Motor neuron (in vitro differentiated cells): ENCODE measurements around the gene DOK7. TPM values are rescaled to one million over a fixed set of nuclear protein-coding genes. Genes with fewer than 3 reads are reported as not detected.
"Not testable (repeated sequence)": the region's sequence is repeated elsewhere in the genome, so short reads cannot be mapped to it uniquely, and the experiment has no call there.

Experiments used
- ATAC-seq, 8 experiments: fragments of 200-7000 bp; cut with Tn5 transposase; replicated peaks in 6 of 8; 2 replicates each; pipeline ENCODE4 v1.8.0; 2021; ENCODE audit warnings: mild to moderate bottlenecking in 8 of 8, moderate library complexity in 8 of 8
- H3K27ac ChIP-seq, 2 donors: fragments of 250-450 bp; sonication (Bioruptor Pico); 2 replicates each; pipeline ENCODE4 v1.9.0; 2021; ENCODE audit warnings: antibody characterized with exemption in 2 of 2, mild to moderate bottlenecking in 2 of 2, moderate library complexity in 1 of 2
- H3K4me1 ChIP-seq, 2 donors: fragments of 250-450 bp; sonication (Bioruptor Pico); replicated peaks in 1 of 2; 2 replicates each; pipeline ENCODE4 v1.6.1; 2021; ENCODE audit warnings: antibody characterized with exemption in 2 of 2, mild to moderate bottlenecking in 2 of 2, moderate library complexity in 1 of 2
- H3K4me3 ChIP-seq, 5 donors: fragments of 250-450 bp; sonication (Bioruptor Pico); 2 replicates each; pipeline ENCODE4 v1.9.0; 2021; ENCODE audit warnings: antibody characterized with exemption in 5 of 5, mild to moderate bottlenecking in 5 of 5, moderate library complexity in 4 of 5
- WGBS, 10 experiments: fragments of 450-650 bp; shearing (Covaris generic); methylation state at CpG; one replicate each; pipeline ENCODE4 v1.0.0; 2022; 5-methylcytosine and 5-hydroxymethylcytosine counted together
- in situ Hi-C, 9 experiments: fragments of 400-800 bp; cut with MboI; loops; one replicate each; pipeline ENCODE4 v1.15.0; 2021; ENCODE audit warnings: low sequenced_read_pairs in 9 of 9, low pct_unique_long_range_greater_than_20kb in 2 of 9; ENCODE audit not compliant: unreplicated experiment in 9 of 9
- total RNA-seq, 8 experiments: library from RNA; unstranded; fragments of 300-600 nt; gene quantifications; 2 replicates each; pipeline versions ENCODE4 v1.2.3 to v1.2.4, GENCODE V29; 2022

The DOK7 gene
- total RNA-seq, 8 experiments from 2014 or later, result 0.27 to 2.0 (median 0.62) TPM

DNA sequence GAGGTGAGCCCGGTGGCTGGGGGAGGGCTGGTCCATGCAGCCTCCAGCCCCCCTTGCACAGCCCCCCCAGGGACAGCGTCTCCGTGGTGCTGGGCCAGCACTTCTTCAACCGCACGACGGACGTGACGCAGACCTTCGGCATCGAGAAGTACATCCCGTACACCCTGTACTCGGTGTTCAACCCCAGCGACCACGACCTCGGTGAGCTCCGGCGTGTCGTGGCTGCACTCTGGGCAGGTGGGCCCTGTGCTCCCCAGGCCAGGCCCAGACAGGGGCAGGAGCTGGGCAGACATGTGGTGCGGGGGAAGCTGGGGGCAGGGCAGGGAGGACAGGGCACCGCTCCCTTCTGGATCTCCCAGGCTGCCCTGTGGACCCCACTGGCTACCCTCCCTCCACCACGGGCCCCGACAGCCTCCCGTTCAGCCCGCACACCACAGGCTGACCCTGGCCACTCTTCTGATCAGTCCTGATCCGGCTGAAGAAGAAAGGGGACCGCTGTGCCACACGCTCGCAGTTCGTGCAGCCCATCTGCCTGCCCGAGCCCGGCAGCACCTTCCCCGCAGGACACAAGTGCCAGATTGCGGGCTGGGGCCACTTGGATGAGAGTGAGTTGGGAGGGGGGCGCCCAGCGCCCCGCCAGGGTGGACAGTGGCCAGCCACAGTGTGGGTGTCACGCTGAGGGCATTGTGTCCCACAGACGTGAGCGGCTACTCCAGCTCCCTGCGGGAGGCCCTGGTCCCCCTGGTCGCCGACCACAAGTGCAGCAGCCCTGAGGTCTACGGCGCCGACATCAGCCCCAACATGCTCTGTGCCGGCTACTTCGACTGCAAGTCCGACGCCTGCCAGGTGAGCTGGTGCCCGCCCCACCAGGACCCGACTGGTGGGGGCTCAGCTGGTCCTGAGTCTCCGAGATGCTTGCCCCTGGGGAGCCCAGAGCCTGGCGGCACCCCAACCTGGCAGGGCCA is 15.4 kb upstream of the DOK7 start:
- no peak for ATAC-seq
- Histone ChIP-seq H3K27ac (no peak overlapping the region), H3K4me1 (peaks cover 8 to 18% of the 10 kb centered on the region in 2 donors), H3K4me3 (no peak overlapping the region)
- in situ Hi-C loops, result loop anchor here in 2 of 9 experiments (10.0 to 25.0 kb wide), 2 partner anchors 103 to 110 kb away; no protein-coding TSS in a partner anchor
- WGBS, 10 experiments, result 86 to 100% (median 96%) methylated on average over 4 to 13 of the region's 53 CpGs; no CpG with 5 or more reads in 6 of the 10 experiments

DNA sequence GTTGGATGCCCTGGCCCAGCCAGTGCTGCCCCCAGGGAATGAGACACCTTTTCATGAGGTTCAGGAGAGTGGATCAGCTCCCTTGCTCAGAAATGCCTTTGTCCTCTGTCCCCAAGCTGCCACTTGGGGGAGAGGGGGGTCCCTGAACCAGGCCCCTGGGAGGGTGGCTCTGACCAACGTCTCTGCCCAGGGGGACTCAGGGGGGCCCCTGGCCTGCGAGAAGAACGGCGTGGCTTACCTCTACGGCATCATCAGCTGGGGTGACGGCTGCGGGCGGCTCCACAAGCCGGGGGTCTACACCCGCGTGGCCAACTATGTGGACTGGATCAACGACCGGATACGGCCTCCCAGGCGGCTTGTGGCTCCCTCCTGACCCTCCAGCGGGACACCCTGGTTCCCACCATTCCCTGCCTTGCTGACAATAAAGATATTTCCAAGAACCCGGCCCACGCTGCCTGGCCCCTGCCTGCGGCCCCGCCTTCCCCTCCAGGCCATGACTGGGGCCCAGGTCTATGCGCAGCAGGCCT is 14.0 kb upstream of the DOK7 start:
- 90% methylated on average over 4 of the region's 21 CpGs; no CpG with 5 or more reads in 9 of the 10 experiments for WGBS, 10 experiments
- in situ Hi-C loops, result loop anchor here in 2 of 9 experiments (10.0 to 25.0 kb wide), 2 partner anchors 104 to 112 kb away; no protein-coding TSS in a partner anchor
- Histone ChIP-seq H3K4me3 (no peak overlapping the region), H3K27ac (no peak overlapping the region), H3K4me1 (peaks cover 8 to 18% of the 10 kb centered on the region in 2 donors)
- ATAC-seq, result no peak

DNA sequence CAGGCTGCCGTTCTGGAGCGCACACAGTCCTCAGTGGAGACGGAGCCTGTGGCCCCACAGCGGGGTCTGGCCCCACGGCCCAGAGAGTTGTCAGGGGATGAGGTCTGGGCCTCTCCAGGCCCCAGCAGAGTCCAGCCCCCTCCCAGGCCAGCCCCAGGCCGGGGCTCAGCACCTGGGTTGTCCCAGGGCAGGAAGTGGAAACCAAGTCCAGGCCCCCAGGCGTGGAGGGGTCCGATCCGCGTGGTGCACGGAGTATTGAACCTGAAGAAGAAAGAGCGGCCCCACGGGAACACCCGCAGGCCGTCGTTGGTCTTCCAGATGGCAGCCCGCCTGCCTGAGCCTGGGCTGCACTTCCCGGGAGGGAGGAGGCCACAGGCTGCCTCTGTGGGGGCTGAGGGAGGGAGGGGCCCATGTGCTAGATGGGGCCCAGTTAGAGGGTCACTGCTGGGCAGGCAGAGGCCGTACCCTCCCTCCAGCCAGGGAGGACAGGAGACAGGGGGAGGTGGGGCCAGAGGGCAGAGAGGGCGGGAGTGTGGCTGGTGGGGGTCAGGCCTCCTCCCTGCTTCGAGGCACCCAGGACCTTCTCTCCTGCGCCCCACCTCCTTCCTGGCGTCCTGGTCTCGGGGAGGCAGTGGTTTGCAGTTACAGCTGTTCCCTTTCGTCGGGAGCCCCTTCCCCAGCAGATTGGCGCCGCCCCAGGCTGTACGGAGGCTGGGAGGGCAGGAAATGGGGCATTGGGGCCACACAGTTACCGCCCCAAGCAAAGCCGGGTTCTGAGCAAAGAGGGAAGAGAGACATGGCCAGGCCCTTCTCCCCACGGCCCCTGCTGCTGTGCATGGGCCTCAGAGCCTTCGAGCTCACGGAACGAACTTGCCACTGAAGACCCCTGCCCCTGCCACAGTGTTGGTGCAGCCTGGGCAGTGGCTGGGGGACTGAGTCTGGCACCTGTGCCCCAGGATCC is 13.3 kb upstream of the DOK7 start:
- Histone ChIP-seq H3K4me3 (no peak overlapping the region), H3K4me1 (peaks cover 8 to 18% of the 10 kb centered on the region in 2 donors), H3K27ac (peak overlapping the region in 1 of 2 donors; percentile 6)
- in situ Hi-C loops, result loop anchor here in 2 of 9 experiments (10.0 to 25.0 kb wide), 2 partner anchors 105 to 113 kb away; no protein-coding TSS in a partner anchor
- 80% methylated on average over 1 of the region's 35 CpGs; no CpG with 5 or more reads in 9 of the 10 experiments for WGBS, 10 experiments
- ATAC-seq, result peak in 6 of 8 experiments; percentile 40 to 78 (median 76)

DNA sequence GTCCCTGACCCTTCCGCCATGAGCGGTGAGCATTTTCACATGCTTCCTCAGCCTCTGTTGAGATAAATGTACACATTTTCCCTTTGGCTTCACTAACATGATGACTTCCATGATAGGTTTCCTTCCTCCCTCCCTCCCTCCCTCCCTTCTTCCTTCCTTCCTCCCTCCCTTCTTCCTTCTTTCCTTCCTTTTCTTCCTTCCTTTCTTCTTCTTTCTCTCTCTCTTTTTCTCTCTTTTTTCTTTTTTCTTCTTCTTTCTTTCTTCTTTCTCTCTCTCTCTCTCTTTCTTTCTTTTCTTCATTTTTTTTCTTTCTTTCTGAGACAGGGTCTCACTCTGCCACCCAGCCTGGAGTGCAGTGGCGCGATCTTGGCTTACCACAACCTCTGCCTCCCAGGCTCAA is 12.5 kb upstream of the DOK7 start:
- H3K27ac ChIP-seq, result no peak overlapping the region
- peaks cover 8 to 18% of the 10 kb centered on the region in 2 donors for H3K4me1 ChIP-seq
- WGBS, 10 experiments, result 94 to 100% (median 100%) methylated on average over 2 to 4 of the region's 4 CpGs; no CpG with 5 or more reads in 3 of the 10 experiments
- in situ Hi-C loops, result no loop called here
- ATAC-seq, result no peak
- no peak overlapping the region for H3K4me3 ChIP-seq

DNA sequence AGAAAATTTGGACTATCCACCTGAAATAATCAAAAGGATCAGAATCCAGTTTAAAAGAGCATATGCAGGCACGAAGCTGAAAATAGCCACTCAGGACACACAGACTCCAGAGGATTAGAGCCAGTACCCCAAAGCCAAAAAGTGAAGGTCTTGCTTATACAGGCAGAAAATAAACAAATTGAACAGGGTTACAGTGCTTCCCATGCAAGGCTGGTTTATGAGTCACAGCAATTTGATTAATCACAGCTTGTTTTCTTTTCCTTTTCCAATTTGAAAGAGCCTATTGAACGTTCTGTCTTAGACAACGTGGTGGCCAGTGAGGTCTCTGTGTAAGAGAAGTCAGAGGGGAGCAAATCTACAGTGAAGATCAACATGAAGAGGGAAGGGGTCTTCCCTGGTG is 11.2 kb upstream of the DOK7 start:
- in situ Hi-C loops, result no loop called here
- no peak overlapping the region for H3K4me3 ChIP-seq
- no peak overlapping the region for H3K27ac ChIP-seq
- WGBS, 10 experiments, result 7 to 100% (median 62%) methylated on average over 1 to 3 of the region's 3 CpGs; no CpG with 5 or more reads in 1 of the 10 experiments
- ATAC-seq, result peak in 4 of 8 experiments; percentile 20 to 82 (median 60)
- peaks cover 8 to 18% of the 10 kb centered on the region in 2 donors for H3K4me1 ChIP-seq

DNA sequence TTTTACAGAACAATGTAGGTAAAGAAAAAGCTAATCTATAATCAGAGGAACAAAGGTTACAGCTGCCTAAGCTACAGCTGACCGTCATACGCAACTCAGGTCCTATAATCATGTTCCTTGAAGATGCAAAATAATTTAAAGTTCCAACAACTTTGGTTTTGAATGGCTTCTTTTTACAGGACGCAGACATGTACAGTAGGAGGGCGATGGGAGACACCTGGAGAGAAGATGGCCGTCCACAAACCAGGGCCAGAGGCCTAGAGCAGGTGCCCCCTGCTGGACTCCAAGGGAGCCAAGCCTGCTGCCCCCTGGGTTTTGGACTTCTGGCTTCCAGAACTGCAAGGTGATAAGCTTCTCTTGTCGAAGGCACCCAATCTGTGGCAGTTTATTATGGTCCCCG is 10.7 kb upstream of the DOK7 start:
- in situ Hi-C loops, result no loop called here
- peak in 3 of 8 experiments; percentile 14 to 57 (median 21) for ATAC-seq
- no peak overlapping the region for H3K4me3 ChIP-seq
- no peak overlapping the region for H3K27ac ChIP-seq
- WGBS, 10 experiments, result 55 to 93% (median 79%) methylated on average over 2 to 5 of the region's 7 CpGs; no CpG with 5 or more reads in 3 of the 10 experiments
- peaks cover 8 to 18% of the 10 kb centered on the region in 2 donors for H3K4me1 ChIP-seq

DNA sequence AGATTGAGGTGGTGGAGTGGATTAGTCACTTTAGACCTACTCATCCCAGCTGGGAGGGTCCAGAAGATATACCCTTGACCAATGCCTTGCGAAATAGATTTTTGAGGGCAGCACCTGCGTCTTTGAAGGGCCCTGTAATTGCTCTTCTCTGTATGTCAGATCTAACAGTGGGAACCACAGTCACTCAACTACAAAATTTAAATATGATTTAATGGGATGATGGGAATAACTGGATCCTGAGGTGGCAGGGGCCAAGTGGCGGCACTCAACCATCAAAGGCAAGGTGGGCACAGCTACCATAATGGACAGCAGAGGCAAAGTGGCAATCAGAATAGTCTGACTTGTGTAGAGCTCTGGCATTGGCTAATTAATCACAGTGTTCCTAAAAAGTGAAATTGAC is 7.5 kb upstream of the DOK7 start:
- ATAC-seq, H3K4me1 ChIP-seq, H3K27ac ChIP-seq, in situ Hi-C loops, H3K4me3 ChIP-seq: not testable (repeated sequence)
- 0 to 88% (median 56%) methylated on average over 1 to 3 of the region's 3 CpGs; no CpG with 5 or more reads in 3 of the 10 experiments for WGBS, 10 experiments

DNA sequence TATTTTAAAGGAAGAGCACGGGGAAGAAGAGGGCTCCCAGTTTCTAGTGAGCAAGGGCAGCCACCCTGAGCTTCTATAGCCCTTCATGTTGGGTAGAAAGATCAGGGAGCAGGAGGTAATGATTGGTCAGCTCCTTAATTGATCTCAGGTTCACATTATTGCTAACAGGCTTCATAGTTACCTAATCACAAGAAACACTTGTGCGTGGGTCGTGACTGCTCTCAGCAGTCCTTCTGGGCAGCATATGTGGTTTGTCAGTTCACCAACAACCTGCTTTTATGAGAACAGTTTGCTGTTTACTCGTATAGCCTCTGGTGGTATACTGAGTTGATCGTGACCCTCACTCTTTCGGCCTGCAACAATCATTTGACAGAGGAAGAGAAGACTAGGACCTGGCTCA is 4.7 kb upstream of the DOK7 start:
- in situ Hi-C loops, result no loop called here
- 47 to 83% (median 67%) methylated on average over 1 to 4 of the region's 6 CpGs; no CpG with 5 or more reads in 5 of the 10 experiments for WGBS, 10 experiments

DNA sequence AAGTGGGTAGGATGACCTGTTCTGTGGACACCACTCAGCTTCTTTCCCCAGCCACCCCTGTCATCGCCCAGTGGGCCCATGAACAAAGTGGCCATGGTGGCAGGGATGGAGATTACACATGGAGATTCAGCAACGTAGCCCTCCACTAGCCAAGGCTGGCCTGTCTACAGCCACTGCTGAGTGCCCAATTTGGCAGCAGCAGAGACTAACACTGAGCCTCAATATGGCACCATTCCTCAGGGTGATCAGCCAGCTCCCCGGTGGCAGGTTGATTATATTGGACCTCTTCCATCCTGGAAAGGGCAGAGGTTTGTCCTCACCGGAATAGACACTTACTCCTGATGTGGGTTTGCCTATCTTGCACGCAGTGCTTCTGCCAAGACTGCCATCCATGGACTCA is 4.0 kb upstream of the DOK7 start:
- H3K27ac ChIP-seq, ATAC-seq, H3K4me3 ChIP-seq, in situ Hi-C loops: not testable (repeated sequence)
- 25 to 100% (median 48%) methylated on average over 1 to 4 of the region's 5 CpGs; no CpG with 5 or more reads in 5 of the 10 experiments for WGBS, 10 experiments
- peaks cover 11 to 20% of the 10 kb centered on the region in 2 donors for H3K4me1 ChIP-seq

More for the DNA sequence above, 4.7 kb upstream of the DOK7 start:
- Histone ChIP-seq H3K4me3 (no peak overlapping the region), H3K4me1 (peaks cover 8 to 14% of the 10 kb centered on the region in 2 donors), H3K27ac (no peak overlapping the region)
- ATAC-seq, result no peak

DNA sequence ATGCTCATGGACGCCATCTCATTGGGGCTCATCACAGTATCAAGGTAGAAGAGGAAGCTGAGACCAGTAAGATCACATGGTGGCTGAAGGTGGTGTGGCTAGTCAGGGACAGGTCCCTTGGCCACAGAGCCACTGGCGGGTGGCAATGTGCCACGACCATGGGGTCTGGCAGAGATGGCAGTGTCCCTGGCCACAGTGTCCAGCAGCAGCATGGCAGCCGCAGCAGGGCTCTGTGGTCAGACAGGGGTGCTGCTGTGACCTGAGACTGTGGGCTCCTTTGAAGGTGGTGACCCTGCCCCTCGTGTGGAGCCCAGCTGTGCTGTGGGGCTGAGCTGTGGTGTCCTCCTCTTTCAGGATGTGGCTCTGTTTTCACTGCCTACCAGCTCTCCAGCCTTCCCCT is 2.2 kb upstream of the DOK7 start:
- Histone ChIP-seq H3K4me1 (peaks cover 11 to 24% of the 10 kb centered on the region in 2 donors), H3K4me3 (no peak overlapping the region), H3K27ac (no peak overlapping the region)
- ATAC-seq, result no peak
- in situ Hi-C loops, result no loop called here
- 0 to 83% (median 80%) methylated on average over 1 to 4 of the region's 5 CpGs; no CpG with 5 or more reads in 5 of the 10 experiments for WGBS, 10 experiments

DNA sequence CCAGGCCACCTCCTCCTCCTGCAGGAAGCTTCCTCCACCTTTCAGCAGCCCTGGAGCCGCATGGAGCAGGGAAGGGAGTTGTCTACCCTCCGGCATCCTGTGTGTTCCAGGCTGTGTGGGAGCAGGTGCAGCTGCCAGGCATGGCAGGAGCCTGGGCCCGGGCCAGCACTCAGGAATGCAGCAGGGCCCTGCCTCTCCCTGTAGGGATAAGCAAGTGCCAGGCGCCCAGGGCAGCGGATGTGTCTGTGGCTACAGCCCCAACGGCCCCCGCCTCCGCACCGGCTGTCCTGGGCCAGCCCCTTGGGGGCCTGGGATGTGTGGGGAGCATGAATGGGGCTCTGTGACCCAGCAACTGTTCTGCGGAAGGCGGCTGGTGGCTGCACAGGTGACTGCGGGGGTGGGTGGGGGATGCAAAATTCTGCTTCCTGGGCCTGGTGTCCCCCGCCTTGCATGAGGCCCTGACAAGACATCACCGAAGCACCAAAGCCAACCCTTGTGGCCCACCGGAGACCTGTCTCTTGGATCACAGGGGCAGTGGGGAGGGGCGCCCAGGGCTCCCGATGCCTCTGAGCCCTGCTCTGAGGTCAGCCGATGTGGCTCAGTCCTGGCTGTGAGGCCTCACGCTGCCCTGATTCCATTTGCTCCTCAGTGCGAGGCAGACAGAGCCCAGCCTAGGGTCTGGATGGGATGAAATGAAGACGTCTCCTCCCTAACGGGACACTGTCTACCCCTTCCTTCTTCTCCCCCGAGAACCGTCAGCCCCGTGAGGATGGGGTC is 1.4 kb upstream of the DOK7 start:
- ATAC-seq, result peak in 5 of 8 experiments; percentile 24 to 72 (median 31)
- in situ Hi-C loops, result no loop called here
- no peak overlapping the region for H3K27ac ChIP-seq
- no peak overlapping the region for H3K4me3 ChIP-seq
- 69 to 80% (median 70%) methylated on average over 1 to 8 of the region's 25 CpGs; no CpG with 5 or more reads in 7 of the 10 experiments for WGBS, 10 experiments
- peaks cover 11 to 25% of the 10 kb centered on the region in 2 donors for H3K4me1 ChIP-seq
